Tibial nerve (tissue), 3 donors: ENCODE results near the gene YWHAQ.

ENCODE experiments used
- CTCF ChIP-seq, 5 experiments: fragments of 200-600 bp in 3 of 5; fragments of 450-650 bp in 2 of 5; sonication (generic) in 3 of 5; IDR thresholded peaks; one replicate each; pipeline ENCODE4 v1.5.1; 2016 to 2019; ENCODE audit warnings: antibody characterized with exemption in 5 of 5, mild to moderate bottlenecking in 3 of 5, moderate library complexity in 2 of 5
- POLR2A ChIP-seq, 2 donors: fragments of 450-650 bp; IDR thresholded peaks; one replicate each; pipeline ENCODE4 v1.6.1; 2017; ENCODE audit warnings: antibody characterized with exemption in 2 of 2, mild to moderate bottlenecking in 2 of 2, moderate library complexity in 2 of 2

- no peak for TF ChIP-seq CTCF (IDR thresholded peaks at IDR 0.05)
- TF ChIP-seq POLR2A (IDR thresholded peaks at IDR 0.05) = no peak
Measured at GRCh38 chr2:9656270-9656766, 25.5 kb upstream of the YWHAQ start.
